Stimulated activated CD8-positive, alpha-beta memory T cell treated with anti-CD3 and anti-CD28 coated beads, Interleukin-7, amount 100 ng/mL, for 48 hours (primary cell): ENCODE measurements around the gene AFF3.
"Not testable (repeated sequence)": the region's sequence is repeated elsewhere in the genome, so short reads cannot be mapped to it uniquely, and the experiment has no call there.

ENCODE experiments used
- DNase-seq, 2 donors: peaks; one replicate each; pipeline ENCODE4 v3.0.0-alpha.2; 2020; ENCODE audit warnings: low read depth in 1 of 2; ENCODE audit errors: extremely low read depth in 1 of 2

Gene AFF3

GRCh38 chr2:99940963-99941362, 201.4 kb downstream of the AFF3 start:
- no peak for DNase-seq

- no peak for DNase-seq
Measured at GRCh38 chr2:99939135-99939534, 203.3 kb downstream of the AFF3 start.

GRCh38 chr2:99938250-99938649, 204.1 kb downstream of the AFF3 start:
- DNase-seq, result no peak

- no peak for DNase-seq
Measured at GRCh38 chr2:99936065-99936464, 206.3 kb downstream of the AFF3 start.

- DNase-seq, result no peak
Measured at GRCh38 chr2:99935662-99936061, 206.7 kb downstream of the AFF3 start.

GRCh38 chr2:99933894-99934650, 208.3 kb downstream of the AFF3 start:
- DNase-seq, result no peak

GRCh38 chr2:99933491-99933890, 208.9 kb downstream of the AFF3 start:
- DNase-seq, result not testable (repeated sequence)

GRCh38 chr2:99928470-99929053, 213.8 kb downstream of the AFF3 start:
- no peak for DNase-seq

- not testable (repeated sequence) for DNase-seq
Measured at GRCh38 chr2:99927690-99928207, 214.6 kb downstream of the AFF3 start.

- DNase-seq, result no peak
Measured at GRCh38 chr2:99926986-99927385, 215.4 kb downstream of the AFF3 start.

- no peak for DNase-seq
Measured at GRCh38 chr2:99925960-99926359, 216.4 kb downstream of the AFF3 start.

GRCh38 chr2:99922664-99923063, 219.7 kb downstream of the AFF3 start:
- DNase-seq, result no peak

- no peak for DNase-seq
Measured at GRCh38 chr2:99921903-99922302, 220.5 kb downstream of the AFF3 start.

GRCh38 chr2:99918389-99918788, 224.0 kb downstream of the AFF3 start:
- no peak for DNase-seq

GRCh38 chr2:99915108-99915675, 227.2 kb downstream of the AFF3 start:
- no peak for DNase-seq

- DNase-seq, result no peak
Measured at GRCh38 chr2:99911736-99912135, 230.7 kb downstream of the AFF3 start.

GRCh38 chr2:99910902-99911301, 231.5 kb downstream of the AFF3 start:
- DNase-seq, result no peak

- DNase-seq, result no peak
Measured at GRCh38 chr2:99905636-99906035, 236.8 kb downstream of the AFF3 start.

- DNase-seq, result no peak
Measured at GRCh38 chr2:99905025-99905424, 237.4 kb downstream of the AFF3 start.

GRCh38 chr2:99903981-99904380, 238.4 kb downstream of the AFF3 start:
- DNase-seq, result no peak

- DNase-seq, result no peak
Measured at GRCh38 chr2:99900556-99900955, 241.8 kb downstream of the AFF3 start.

- no peak for DNase-seq
Measured at GRCh38 chr2:99899882-99900281, 242.5 kb downstream of the AFF3 start.
